Neutrophil (primary cell): Measurements from ENCODE around the gene C16orf90.
"Not testable (repeated sequence)": the region's sequence is repeated elsewhere in the genome, so short reads cannot be mapped to it uniquely, and the experiment has no call there.

Experiments
- H3K27ac ChIP-seq: fragments of 200-600 bp; sonication (generic); 2 replicates; pipeline ENCODE4 v1.5.1; 2016; ENCODE audit warnings: mild to moderate bottlenecking, moderate library complexity
- H3K27me3 ChIP-seq: fragments of 200-600 bp; sonication (generic); 2 replicates; pipeline ENCODE4 v1.6.0; 2016; ENCODE audit warnings: mild to moderate bottlenecking
- H3K36me3 ChIP-seq: fragments of 200-600 bp; sonication (generic); 2 replicates; pipeline ENCODE4 v1.5.1; 2017
- H3K4me1 ChIP-seq, 2 experiments: fragments of 200-600 bp in 1 of 2; sonication (generic) in 1 of 2; 1 replicate in 1 of 2; 2 replicates in 1 of 2; pipeline versions ENCODE4 v1.5.1 to v1.6.1; 2013 to 2016; ENCODE audit warnings: low read depth in 1 of 2, low read length in 1 of 2, mild to moderate bottlenecking in 1 of 2, moderate library complexity in 1 of 2; ENCODE audit not compliant: control insufficient read depth in 1 of 2, insufficient read depth in 1 of 2
- H3K4me3 ChIP-seq, 2 experiments: fragments of 200-600 bp in 1 of 2; sonication (generic) in 1 of 2; 1 replicate in 1 of 2; 2 replicates in 1 of 2; pipeline ENCODE4 v1.5.1; 2013 to 2016; ENCODE audit warnings: low read depth in 1 of 2, low read length in 1 of 2, mild to moderate bottlenecking in 1 of 2, moderate library complexity in 1 of 2
- H3K9me3 ChIP-seq: fragments of 200-600 bp; sonication (generic); 2 replicates; pipeline ENCODE4 v1.5.1; 2016
- CTCF ChIP-seq: fragments of 200-600 bp; sonication (generic); IDR thresholded peaks from 2 replicates; pipeline ENCODE4 v1.5.1; 2016; ENCODE audit warnings: antibody characterized with exemption

The C16orf90 gene

GRCh38 chr16:3480901-3481695 lies 14.2 kb downstream of the C16orf90 start:
- Histone ChIP-seq H3K4me3 (no peak overlapping the region), H3K9me3 (no peaks in the 10 kb centered on the region), H3K36me3 (peaks cover 86% of the 10 kb centered on the region), H3K27ac (no peak overlapping the region), H3K4me1 (no peaks in the 10 kb centered on the region), H3K27me3 (no peaks in the 10 kb centered on the region)
- TF ChIP-seq CTCF: no peak

- Histone ChIP-seq H3K36me3 (peaks cover 75% of the 10 kb centered on the region), H3K27ac (no peak overlapping the region), H3K4me3 (no peak overlapping the region)
Observed at GRCh38 chr16:3479654-3480216, 15.6 kb downstream of the C16orf90 start.

GRCh38 chr16:3478242-3478925 lies 16.9 kb downstream of the C16orf90 start:
- Histone ChIP-seq H3K27ac (no peak overlapping the region), H3K9me3 (no peaks in the 10 kb centered on the region), H3K27me3 (no peaks in the 10 kb centered on the region), H3K4me3 (no peak overlapping the region), H3K4me1 (no peaks in the 10 kb centered on the region), H3K36me3 (peaks cover 62% of the 10 kb centered on the region)
- no peak for TF ChIP-seq CTCF

More at GRCh38 chr16:3479654-3480216, 15.6 kb downstream of the C16orf90 start:
- no peak for TF ChIP-seq CTCF
- Histone ChIP-seq H3K4me1 (no peaks in the 10 kb centered on the region), H3K27me3 (no peaks in the 10 kb centered on the region), H3K9me3 (no peaks in the 10 kb centered on the region)

- H3K4me3 ChIP-seq: no peak overlapping the region
- H3K27ac ChIP-seq: no peak overlapping the region
- H3K4me1 ChIP-seq: no peaks in the 10 kb centered on the region
- no peaks in the 10 kb centered on the region for H3K27me3 ChIP-seq
- H3K36me3 ChIP-seq: peaks cover 54% of the 10 kb centered on the region
- no peak for TF ChIP-seq CTCF
- H3K9me3 ChIP-seq: no peaks in the 10 kb centered on the region
Observed at GRCh38 chr16:3476409-3476808, 18.9 kb downstream of the C16orf90 start.

- Histone ChIP-seq H3K27ac (no peak overlapping the region), H3K9me3 (no peaks in the 10 kb centered on the region), H3K27me3 (no peaks in the 10 kb centered on the region), H3K4me1 (no peaks in the 10 kb centered on the region), H3K4me3 (no peak overlapping the region), H3K36me3 (peaks cover 48% of the 10 kb centered on the region)
- TF ChIP-seq CTCF: no peak
Observed at GRCh38 chr16:3475604-3476375, 19.5 kb downstream of the C16orf90 start.

- H3K27me3 ChIP-seq, H3K27ac ChIP-seq, H3K4me1 ChIP-seq, H3K4me3 ChIP-seq, H3K9me3 ChIP-seq: not testable (repeated sequence)
- peaks cover 46% of the 10 kb centered on the region for H3K36me3 ChIP-seq
Observed at GRCh38 chr16:3474870-3475269, 20.4 kb downstream of the C16orf90 start.
